HepG2 (cell line): Measurements from ENCODE around the gene GMPPA. TPM values are rescaled to one million over a fixed set of nuclear protein-coding genes. Genes with fewer than 3 reads are reported as not detected.

Experiments used
- ATM ChIP-seq: fragments of 450-650 bp; IDR thresholded peaks from 2 replicates; pipeline ENCODE4 v1.7.1; 2017; ENCODE audit warnings: mild to moderate bottlenecking, borderline replicate concordance
- CBFB ChIP-seq: sonication (generic); formaldehyde crosslinking; IDR thresholded peaks from 2 replicates; pipeline ENCODE4 v1.4.0; 2020; ENCODE audit warnings: missing genetic modification reagents
- EZH2 ChIP-seq: conservative IDR thresholded peaks from 2 replicates; pipeline ENCODE4 v1.6.1; 2012; ENCODE audit warnings: mild to moderate bottlenecking, low read depth, low read length, moderate library complexity
- FOXP1 ChIP-seq, 2 experiments: fragments of 450-650 bp in 1 of 2; IDR thresholded peaks; 2 replicates each; pipeline ENCODE4 v1.6.1; 2017 to 2018; ENCODE audit warnings: antibody characterized with exemption in 1 of 2
- GATA4 ChIP-seq: sonication (generic); IDR thresholded peaks from 2 replicates; pipeline ENCODE4 v1.6.1; 2016; ENCODE audit warnings: antibody characterized with exemption, low read depth, borderline replicate concordance
- IKZF1 ChIP-seq: fragments of 450-650 bp; IDR thresholded peaks from 2 replicates; pipeline ENCODE4 v1.7.1; 2016
- MAFF ChIP-seq: IDR thresholded peaks from 2 replicates; pipeline ENCODE4 v1.6.1; 2011; ENCODE audit warnings: low read depth, low read length, improper control_type of control experiment
- NFE2 ChIP-seq: sonication (generic); formaldehyde crosslinking; IDR thresholded peaks from 2 replicates; pipeline ENCODE4 v1.4.0; 2020; ENCODE audit warnings: missing genetic modification reagents
- NFRKB ChIP-seq: fragments of 450-650 bp; IDR thresholded peaks from 2 replicates; pipeline ENCODE4 v1.6.1; 2017
- NKX3-1 ChIP-seq: sonication (generic); formaldehyde crosslinking; IDR thresholded peaks from 2 replicates; pipeline ENCODE4 v1.5.0; 2020; ENCODE audit warnings: missing genetic modification reagents
- SNRNP70 ChIP-seq: fragments of 200-400 bp; formaldehyde crosslinking; IDR thresholded peaks from 2 replicates; pipeline ENCODE4 v1.6.1; 2017; ENCODE audit warnings: mild to moderate bottlenecking, low read depth, low read length, moderate library complexity
- SYNCRIP ChIP-seq: fragments of 200-400 bp; formaldehyde crosslinking; IDR thresholded peaks from 2 replicates; pipeline ENCODE4 v1.6.1; 2018; ENCODE audit warnings: mild to moderate bottlenecking, low read depth, low read length; ENCODE audit not compliant: insufficient read depth
- TBL1XR1 ChIP-seq: fragments of 150-350 bp; IDR thresholded peaks from 2 replicates; pipeline ENCODE4 v1.6.1; 2014; ENCODE audit warnings: borderline replicate concordance, low read length; ENCODE audit not compliant: partially characterized antibody
- TCF7 ChIP-seq: sonication (generic); IDR thresholded peaks from 2 replicates; pipeline ENCODE4 v1.6.1; 2016; ENCODE audit warnings: antibody characterized with exemption, low read depth
- TRIM24 ChIP-seq: sonication (generic); formaldehyde crosslinking; IDR thresholded peaks from 2 replicates; pipeline ENCODE4 v1.8.0; 2022; ENCODE audit warnings: mild to moderate bottlenecking, missing genetic modification reagents
- WIZ ChIP-seq: sonication (generic); formaldehyde crosslinking; IDR thresholded peaks from 2 replicates; pipeline ENCODE4 v1.5.1; 2020; ENCODE audit warnings: mild to moderate bottlenecking, missing genetic modification reagents
- ZNF362 ChIP-seq: sonication (generic); formaldehyde crosslinking; IDR thresholded peaks from 2 replicates; pipeline ENCODE4 v1.4.0; 2020; ENCODE audit warnings: missing genetic modification reagents, mild to moderate bottlenecking, borderline replicate concordance
- ZNF383 ChIP-seq: sonication (generic); formaldehyde crosslinking; IDR thresholded peaks from 2 replicates; pipeline ENCODE4 v1.4.0; 2020; ENCODE audit warnings: missing genetic modification reagents, mild to moderate bottlenecking, borderline replicate concordance
- ZNF564 ChIP-seq: sonication (generic); formaldehyde crosslinking; IDR thresholded peaks from 2 replicates; pipeline ENCODE4 v1.8.1; 2023; ENCODE audit warnings: mild to moderate bottlenecking, missing genetic modification reagents
- ZNF619 ChIP-seq: sonication (generic); formaldehyde crosslinking; IDR thresholded peaks from 2 replicates; pipeline ENCODE4 v1.4.0; 2020; ENCODE audit warnings: mild to moderate bottlenecking, missing genetic modification reagents
- ZNF782 ChIP-seq: sonication (generic); formaldehyde crosslinking; IDR thresholded peaks from 2 replicates; pipeline ENCODE4 v1.4.0; 2020; ENCODE audit warnings: missing genetic modification reagents, mild to moderate bottlenecking, borderline replicate concordance
- polyA plus RNA-seq, 8 experiments: library from polyadenylated mRNA; depleted of rRNA in 3 of 8; stranded (reverse) in 7 of 8; unstranded in 1 of 8; fragments of >200 nt; fragmentation: Illumina TruSeq in 4 of 8; extraction: Trizol in 4 of 8; gene quantifications; 2 replicates each; pipeline versions ENCODE4 v1.2.1 to v1.2.3, GENCODE V29; 2011 to 2016; ENCODE audit warnings: low read depth in 4 of 8, missing spikeins in 1 of 8, mixed read lengths in 1 of 8; ENCODE audit not compliant: insufficient read depth in 1 of 8
- total RNA-seq, 5 experiments: library from RNA; depleted of rRNA; stranded (reverse); fragments of >200 nt; fragmentation: Illumina TruSeq; extraction: Trizol; gene quantifications; 2 replicates each; pipeline ENCODE4 v1.2.3, GENCODE V29; 2016; ENCODE audit warnings: low read depth in 1 of 5
- TF ChIP-seq, protein P1 (sequence below): sonication (generic); formaldehyde crosslinking; IDR thresholded peaks from 2 replicates; pipeline ENCODE4 v1.4.0; 2020; ENCODE audit warnings: mild to moderate bottlenecking, missing genetic modification reagents
- TF ChIP-seq, protein P2 (sequence below): sonication (generic); formaldehyde crosslinking; IDR thresholded peaks from 2 replicates; pipeline ENCODE4 v1.8.0; 2022; ENCODE audit warnings: mild to moderate bottlenecking, missing genetic modification reagents

Gene GMPPA
- total and polyA plus RNA-seq, 2 of the 13 experiments (the other 11 are each of a cell fraction or from before 2014, with no cell fraction given) = 81.1 to 106 TPM

DNA sequence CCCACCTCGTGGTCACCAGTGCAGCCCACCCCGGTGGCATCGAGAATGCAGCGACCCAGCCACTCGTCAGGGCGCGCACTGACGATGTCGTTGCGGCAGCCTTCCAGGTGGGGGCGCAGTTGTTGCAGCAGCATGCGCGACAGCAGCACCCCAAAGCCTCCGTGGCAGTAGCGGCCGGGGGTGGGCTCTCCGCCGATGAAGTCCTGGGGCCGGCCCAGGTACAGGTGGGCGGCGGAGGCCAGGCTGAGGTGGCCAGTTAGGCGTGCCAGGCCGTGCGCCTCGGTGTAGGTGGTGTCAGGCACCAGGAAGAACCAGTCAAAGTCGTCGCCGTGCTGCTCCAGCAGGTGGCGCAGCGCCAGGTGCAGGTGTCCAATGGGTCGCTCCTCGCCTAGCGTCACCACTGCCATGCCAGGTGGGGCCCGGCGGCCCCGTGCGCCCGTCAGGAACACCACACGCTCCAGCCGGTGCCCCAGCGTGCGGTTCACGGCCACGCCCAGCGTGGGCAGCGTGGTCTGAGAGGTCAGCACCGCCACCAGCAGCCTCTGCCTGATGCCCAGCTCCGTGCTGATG lies 43.0 kb downstream of the GMPPA start (continued):
- TF ChIP-seq IKZF1 (no peak), ZNF383 (peak; percentile 97; the same call in 1 of the 2 replicates), NKX3-1 (CRISPR knock-in tag) (no peak), TRIM24 (CRISPR knock-in tag) (no peak), TCF7 (no peak), CBFB (CRISPR knock-in tag) (peak; percentile 61; the same call in 1 of the 2 replicates), MAFF (no peak), SYNCRIP (no peak), NFRKB (no peak), ZNF782 (CRISPR knock-in tag) (peak; percentile 92), FOXP1 (IDR thresholded peaks at IDR 0.05) (no peak), FOXP1 (CRISPR knock-in tag; IDR thresholded peaks at IDR 0.05) (no peak), GATA4 (no peak), EZH2 (no peak), ZNF362 (CRISPR knock-in tag) (peak; percentile 71; the same call in 1 of the 2 replicates), WIZ (peak; percentile 57; the same call in 1 of the 2 replicates), ZNF564 (CRISPR knock-in tag) (peak; percentile 21; the same call in 1 of the 2 replicates), SNRNP70 (no peak), NFE2 (CRISPR knock-in tag) (no peak), ATM (no peak), ZNF619 (CRISPR knock-in tag) (peak; percentile 52; the same call in 1 of the 2 replicates), TBL1XR1 (no peak)
- TF ChIP-seq, protein P1, sequence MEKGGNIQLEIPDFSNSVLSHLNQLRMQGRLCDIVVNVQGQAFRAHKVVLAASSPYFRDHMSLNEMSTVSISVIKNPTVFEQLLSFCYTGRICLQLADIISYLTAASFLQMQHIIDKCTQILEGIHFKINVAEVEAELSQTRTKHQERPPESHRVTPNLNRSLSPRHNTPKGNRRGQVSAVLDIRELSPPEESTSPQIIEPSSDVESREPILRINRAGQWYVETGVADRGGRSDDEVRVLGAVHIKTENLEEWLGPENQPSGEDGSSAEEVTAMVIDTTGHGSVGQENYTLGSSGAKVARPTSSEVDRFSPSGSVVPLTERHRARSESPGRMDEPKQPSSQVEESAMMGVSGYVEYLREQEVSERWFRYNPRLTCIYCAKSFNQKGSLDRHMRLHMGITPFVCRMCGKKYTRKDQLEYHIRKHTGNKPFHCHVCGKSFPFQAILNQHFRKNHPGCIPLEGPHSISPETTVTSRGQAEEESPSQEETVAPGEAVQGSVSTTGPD (CRISPR knock-in tag) = no peak
- TF ChIP-seq, protein P2, sequence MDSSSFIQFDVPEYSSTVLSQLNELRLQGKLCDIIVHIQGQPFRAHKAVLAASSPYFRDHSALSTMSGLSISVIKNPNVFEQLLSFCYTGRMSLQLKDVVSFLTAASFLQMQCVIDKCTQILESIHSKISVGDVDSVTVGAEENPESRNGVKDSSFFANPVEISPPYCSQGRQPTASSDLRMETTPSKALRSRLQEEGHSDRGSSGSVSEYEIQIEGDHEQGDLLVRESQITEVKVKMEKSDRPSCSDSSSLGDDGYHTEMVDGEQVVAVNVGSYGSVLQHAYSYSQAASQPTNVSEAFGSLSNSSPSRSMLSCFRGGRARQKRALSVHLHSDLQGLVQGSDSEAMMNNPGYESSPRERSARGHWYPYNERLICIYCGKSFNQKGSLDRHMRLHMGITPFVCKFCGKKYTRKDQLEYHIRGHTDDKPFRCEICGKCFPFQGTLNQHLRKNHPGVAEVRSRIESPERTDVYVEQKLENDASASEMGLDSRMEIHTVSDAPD = peak; percentile 82; the same call in 1 of the 2 replicates
